Transverse colon (tissue), 4 donors: ENCODE data around the gene PSMB11.
"Not testable (repeated sequence)": the region's sequence is repeated elsewhere in the genome, so short reads cannot be mapped to it uniquely, and the experiment has no call there.

Experiments used
- CTCF ChIP-seq, 5 experiments: fragments of 200-600 bp in 3 of 5; fragments of 450-650 bp in 2 of 5; sonication (generic) in 3 of 5; IDR thresholded peaks; 1 replicate in 2 of 5; 2 replicates in 3 of 5; pipeline ENCODE4 v1.5.1; 2016 to 2017; ENCODE audit warnings: antibody characterized with exemption in 5 of 5, inconsistent platforms in 3 of 5, mild to moderate bottlenecking in 2 of 5, moderate library complexity in 1 of 5
- EP300 ChIP-seq: sonication (generic); formaldehyde crosslinking; IDR thresholded peaks from one replicate; pipeline ENCODE4 v1.6.1; 2017; ENCODE audit warnings: antibody characterized with exemption, low read depth
- POLR2A ChIP-seq: fragments of 450-650 bp; IDR thresholded peaks from one replicate; pipeline ENCODE4 v1.6.1; 2016; ENCODE audit warnings: antibody characterized with exemption, mild to moderate bottlenecking, moderate library complexity
- POLR2AphosphoS5 ChIP-seq, 3 donors: sonication (generic); formaldehyde crosslinking; IDR thresholded peaks; one replicate each; pipeline ENCODE4 v1.6.1; 2016; ENCODE audit warnings: antibody characterized with exemption in 3 of 3

- TF ChIP-seq POLR2A; CTCF (IDR thresholded peaks at IDR 0.05); POLR2AphosphoS5 (IDR thresholded peaks at IDR 0.05); EP300: not testable (repeated sequence)
Measured at GRCh38 chr14:23013749-23014054, 28.3 kb upstream of the PSMB11 start.
